Dedifferentiated amniotic fluid mesenchymal stem cell (primary cell): ENCODE data around the gene C16orf92.

Experiments
- DNase-seq: peaks from one replicate; pipeline ENCODE4 v3.0.0-alpha.2; 2016; ENCODE audit errors: extremely low spot score

Gene C16orf92

DNA sequence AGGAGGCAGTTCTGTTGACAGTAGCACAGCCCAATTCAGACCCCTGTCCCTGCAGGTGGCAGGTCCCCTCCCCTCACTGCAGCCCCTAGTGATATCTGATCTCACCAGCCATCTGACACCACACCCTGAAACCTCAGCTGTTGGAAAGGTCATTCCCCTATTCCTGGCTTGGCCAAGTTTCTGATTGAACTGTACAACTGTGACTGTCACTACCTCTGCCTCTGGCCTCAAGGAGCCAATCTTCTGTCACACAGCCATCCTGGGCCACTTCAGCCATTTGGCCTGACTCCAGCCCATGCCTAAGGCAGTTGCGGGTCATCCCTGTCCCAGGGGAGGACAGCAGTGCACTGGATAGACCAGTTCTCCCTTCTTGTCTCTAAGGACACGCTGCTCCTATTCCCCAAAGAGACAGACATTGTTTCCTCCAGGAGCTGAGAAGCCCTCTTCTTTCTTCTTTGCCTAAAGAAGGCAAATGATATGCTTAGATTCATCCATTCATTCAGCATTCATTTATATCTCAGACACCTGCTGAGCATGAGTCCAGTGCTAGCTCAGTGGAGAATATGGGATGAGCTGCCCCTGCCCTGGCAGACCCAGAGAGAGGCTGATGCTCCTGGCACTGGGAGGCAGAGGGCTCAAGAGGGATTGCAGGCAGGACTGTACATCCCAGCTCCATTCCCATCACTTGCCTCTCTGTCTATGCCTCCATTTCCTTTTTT lies 38.0 kb downstream of the C16orf92 start:
- DNase-seq: no peak

DNA sequence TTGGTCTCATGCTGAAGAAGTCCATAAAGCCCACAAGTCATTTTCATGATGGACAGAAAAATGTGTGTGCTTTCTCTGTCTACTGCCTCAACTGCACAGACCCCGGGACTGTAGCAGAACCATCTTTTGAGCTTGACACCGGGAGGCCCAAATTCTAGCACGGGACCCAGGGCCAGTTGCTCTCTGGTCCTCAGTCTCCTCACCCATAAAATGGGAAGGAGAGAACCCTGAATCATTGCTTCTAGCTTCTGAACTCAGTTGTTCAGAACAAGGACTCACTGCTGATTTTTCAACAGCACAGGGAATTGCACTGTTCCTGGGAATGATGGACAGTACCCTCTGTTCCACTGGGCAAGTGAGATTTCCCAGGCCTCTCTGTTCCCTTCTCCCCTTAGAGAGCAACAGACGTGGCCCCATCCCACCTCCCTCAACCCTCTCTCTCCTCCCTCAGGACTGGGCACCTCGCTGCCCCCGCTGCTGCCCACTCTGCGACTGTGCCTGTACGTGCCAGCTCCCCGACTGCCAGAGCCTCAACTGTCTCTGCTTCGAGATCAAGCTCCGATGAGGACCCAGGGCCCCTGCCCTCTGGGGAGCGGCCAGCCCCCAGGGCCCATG lies 40.4 kb downstream of the C16orf92 start:
- no peak for DNase-seq

DNA sequence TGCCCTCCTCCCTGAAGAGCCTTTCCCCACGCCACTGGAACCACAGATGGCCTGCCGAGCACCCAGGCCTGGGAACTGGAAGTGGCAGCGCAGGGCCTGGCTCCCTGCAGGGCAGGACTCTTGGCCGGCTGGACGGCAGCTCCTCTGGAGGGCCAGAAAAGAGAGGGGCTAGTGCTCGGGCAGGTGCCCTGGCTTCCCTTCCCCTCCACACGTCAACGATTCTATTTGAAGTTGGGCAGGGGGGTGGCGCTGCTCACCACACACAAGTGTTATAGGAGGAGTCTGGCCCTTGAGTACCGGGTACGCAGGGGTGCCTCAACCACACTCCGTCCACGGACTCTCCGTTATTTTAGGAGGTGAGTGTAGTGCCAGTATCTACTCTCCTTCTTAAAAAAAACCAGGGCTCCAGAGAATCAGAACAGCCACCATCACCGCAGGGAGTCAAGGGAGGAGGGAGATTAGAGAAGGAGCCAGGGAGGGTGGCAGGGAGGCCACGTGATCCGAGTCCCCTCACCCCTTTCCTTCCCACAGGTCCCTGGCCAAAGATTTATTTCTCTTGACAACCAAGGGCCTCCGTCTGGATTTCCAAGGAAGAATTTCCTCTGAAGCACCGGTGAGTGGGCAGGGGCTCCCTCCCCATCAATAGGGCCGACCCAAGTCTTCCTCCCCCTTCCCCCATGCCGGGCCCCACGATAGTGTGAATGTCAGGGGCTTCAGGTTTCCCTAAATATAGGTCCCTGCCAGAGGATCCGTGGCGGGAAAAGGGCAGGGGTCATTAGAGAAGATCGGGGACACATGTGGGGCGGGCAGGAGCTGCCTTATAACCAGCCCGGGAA lies 41.1 kb downstream of the C16orf92 start:
- DNase-seq: no peak

DNA sequence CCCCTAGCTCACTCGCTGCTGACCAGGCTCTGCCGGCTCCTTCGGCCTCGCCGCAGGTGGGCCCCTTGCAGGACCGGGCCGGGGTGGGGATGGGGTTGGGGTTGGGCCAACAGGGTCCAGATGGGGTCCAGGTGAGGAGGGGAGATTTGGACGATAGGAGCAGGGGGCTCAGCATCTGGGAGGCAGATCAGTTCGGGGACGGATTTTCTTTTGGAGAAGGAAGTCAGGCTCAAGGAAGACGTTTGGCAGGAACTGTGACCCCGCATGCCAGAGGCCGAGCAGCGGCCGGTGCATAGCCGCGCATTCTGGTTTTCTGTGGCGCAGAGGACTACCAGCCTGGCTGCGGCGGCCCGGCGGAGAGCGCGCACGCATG lies 41.7 kb downstream of the C16orf92 start:
- DNase-seq: no peak

DNA sequence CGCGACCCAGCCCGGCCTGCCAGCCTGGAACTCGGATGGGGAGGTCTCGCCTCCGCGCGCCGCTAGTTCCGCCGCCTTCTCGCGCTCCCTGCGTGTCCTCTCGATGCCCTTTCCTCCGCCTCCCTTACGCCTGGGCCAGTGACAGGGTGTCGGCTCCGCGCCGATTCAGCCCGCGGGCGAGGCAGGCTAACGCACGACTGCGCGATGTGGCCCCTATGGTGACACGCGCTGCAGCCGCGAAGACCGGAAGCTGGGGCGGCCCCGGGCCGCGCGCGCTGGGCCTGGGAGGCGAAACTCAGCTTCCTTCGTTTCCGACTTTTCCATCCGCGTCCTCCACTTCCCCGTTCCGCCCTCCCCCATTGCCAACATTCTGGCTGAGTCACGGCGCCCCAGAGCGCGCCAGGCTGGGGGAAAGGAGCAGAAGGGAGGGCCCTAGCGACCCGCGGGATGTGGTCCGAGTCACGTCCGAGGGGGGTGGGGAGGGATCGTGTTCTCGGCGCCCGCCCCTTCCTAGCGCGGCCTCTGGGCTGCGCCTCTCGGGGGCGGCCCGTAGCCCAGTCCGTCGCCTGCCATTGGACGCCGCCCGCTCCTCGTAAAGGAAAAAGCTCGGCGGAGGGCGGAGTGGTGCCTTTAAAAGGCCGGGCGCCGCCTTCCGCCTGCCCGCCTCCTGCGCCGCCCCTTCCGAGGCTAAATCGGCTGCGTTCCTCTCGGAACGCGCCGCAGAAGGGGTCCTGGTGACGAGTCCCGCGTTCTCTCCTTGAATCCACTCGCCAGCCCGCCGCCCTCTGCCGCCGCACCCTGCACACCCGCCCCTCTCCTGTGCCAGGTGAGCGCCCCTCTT lies 42.3 kb downstream of the C16orf92 start, which contains the start of gene ALDOA:
TSS of gene ALDOA (plus strand) at position 659 of the 841 bp plus-strand sequence. CDS start 1,138 bp downstream, outside the sequence.
- DNase-seq: peak; percentile 97

DNA sequence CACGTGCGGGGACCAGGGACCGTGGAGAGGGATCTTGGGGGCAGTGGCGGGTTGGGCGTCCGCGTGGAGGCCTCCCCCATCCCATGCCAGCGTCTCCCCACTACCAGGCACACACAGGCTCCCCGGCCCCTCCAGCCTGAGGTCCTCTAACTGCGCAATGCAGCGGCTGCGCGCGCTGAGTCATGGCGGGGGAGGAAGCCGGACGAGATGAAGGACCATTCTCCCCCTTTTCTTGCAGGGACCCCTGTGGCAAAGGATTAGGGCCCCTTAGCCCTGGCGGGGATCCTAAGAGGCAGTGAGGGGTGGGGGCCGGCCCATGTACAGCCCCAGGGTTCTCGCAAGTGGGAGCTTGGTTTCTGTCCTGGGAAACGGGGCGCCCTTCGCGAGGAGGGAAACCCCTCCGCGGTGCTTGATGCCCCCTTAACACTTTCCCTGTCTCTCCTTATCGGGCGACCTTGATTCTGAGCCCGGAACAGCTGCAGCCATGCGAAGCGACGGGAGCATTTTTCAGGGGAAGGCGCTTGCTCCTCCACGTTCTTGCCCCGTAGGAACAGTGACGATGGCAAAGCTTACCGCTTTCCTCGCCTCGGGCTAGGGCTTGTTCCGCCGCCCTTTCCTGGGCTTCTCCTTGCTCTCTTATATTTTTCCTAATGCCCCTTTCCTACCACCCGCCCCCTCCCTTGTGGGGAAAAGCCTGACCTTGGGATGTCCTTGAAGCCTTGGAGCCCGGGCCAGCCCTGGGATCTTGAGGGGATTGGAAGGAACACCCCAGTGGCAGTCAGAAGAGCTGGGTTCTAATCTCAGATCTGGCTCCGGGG lies 43.2 kb downstream of the C16orf92 start:
- DNase-seq: no peak

DNA sequence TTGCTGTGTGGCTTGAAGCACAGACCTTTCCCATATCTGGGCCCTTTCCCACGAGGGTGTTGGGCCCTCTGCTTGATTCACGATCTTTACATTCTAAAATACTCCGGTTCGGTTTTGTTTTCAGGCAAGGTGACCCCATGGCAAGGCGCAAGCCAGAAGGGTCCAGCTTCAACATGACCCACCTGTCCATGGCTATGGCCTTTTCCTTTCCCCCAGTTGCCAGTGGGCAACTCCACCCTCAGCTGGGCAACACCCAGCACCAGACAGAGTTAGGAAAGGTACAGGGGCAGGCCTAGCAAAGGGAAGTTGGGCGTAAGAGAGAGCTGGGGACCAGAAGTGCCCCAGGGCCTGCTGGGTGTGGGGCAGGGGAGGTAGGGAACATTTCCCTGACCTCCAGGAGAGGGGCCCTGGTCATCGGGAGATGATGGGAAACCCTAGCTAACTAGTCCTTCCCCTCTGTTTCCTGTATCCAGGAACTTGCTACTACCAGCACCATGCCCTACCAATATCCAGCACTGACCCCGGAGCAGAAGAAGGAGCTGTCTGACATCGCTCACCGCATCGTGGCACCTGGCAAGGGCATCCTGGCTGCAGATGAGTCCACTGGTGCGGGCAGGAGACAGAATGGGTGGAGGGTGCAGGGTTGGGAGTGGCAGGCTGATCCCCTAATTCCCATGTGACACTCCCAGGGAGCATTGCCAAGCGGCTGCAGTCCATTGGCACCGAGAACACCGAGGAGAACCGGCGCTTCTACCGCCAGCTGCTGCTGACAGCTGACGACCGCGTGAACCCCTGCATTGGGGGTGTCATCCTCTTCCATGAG lies 44.0 kb downstream of the C16orf92 start:
- DNase-seq: no peak

DNA sequence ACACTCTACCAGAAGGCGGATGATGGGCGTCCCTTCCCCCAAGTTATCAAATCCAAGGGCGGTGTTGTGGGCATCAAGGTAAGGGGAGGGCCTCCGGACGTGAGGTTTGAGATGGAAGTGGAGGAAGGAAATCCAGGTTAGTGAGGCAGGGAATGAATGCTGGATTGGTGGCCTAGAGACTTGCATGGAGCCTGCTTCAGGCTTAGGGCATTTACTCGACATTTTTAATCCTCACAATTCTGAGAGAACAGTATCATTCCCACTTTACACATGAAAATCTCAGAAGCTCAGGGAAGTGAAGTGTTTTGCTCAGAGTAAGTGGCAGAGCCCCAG lies 44.6 kb downstream of the C16orf92 start:
- DNase-seq: no peak

DNA sequence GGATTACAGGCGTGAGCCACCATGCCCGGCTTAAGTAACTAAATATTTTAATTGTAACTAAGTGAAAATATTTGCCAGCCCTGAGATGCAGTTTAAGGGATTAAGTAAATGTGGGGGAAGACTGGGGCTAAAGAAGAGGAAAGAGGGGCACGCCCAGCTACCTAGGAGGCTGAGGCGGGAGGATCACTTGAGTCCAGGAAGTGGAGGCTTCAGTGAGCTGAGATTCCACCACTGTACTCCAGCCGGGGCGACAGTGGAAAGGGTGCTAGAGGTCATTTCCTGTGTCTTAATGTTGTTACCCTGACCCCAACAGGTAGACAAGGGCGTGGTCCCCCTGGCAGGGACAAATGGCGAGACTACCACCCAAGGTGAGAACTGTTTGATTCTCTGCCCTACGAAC lies 45.3 kb downstream of the C16orf92 start:
- DNase-seq: no peak

DNA sequence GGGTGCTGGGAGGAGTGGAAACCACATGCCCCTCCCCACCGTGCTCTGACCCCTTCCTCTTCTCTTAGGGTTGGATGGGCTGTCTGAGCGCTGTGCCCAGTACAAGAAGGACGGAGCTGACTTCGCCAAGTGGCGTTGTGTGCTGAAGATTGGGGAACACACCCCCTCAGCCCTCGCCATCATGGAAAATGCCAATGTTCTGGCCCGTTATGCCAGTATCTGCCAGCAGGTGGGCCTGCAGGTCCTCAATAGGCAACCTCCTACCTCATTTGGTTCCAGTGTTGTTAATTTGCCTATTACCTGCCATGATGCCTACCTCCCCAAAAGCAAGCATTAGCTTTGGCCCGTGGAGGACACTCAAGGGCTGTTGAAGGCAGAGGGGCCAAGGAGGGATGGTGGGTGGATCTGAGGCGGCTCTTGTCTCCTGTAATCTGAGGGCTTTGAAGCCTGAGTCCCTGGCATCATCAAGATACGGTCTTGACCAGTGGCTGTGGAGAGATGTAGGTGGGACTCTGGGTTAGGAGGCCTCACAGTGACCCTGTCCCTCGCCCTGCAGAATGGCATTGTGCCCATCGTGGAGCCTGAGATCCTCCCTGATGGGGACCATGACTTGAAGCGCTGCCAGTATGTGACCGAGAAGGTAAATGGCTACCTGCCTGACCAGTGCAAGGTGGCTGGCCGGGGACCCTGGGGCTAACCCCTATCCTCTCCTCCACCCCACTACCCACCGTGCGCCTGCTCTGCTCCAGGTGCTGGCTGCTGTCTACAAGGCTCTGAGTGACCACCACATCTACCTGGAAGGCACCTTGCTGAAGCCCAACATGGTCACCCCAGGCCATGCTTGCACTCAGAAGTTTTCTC lies 46.0 kb downstream of the C16orf92 start:
- DNase-seq: no peak

DNA sequence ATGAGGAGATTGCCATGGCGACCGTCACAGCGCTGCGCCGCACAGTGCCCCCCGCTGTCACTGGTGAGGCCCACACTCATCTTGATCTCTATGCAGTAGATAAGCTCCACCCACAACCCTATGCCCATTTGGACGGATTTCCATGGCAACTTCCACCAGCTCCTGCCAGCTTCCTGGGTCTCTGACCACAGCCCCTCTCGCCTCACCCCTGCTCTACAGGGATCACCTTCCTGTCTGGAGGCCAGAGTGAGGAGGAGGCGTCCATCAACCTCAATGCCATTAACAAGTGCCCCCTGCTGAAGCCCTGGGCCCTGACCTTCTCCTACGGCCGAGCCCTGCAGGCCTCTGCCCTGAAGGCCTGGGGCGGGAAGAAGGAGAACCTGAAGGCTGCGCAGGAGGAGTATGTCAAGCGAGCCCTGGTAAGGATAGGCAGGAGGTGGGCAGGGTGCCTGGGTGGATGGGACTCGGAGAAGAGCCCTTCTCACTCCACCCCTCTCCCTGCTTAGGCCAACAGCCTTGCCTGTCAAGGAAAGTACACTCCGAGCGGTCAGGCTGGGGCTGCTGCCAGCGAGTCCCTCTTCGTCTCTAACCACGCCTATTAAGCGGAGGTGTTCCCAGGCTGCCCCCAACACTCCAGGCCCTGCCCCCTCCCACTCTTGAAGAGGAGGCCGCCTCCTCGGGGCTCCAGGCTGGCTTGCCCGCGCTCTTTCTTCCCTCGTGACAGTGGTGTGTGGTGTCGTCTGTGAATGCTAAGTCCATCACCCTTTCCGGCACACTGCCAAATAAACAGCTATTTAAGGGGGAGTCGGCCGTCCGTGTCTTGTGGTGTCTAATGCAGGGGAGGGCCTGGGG lies 46.8 kb downstream of the C16orf92 start:
- DNase-seq: no peak

DNA sequence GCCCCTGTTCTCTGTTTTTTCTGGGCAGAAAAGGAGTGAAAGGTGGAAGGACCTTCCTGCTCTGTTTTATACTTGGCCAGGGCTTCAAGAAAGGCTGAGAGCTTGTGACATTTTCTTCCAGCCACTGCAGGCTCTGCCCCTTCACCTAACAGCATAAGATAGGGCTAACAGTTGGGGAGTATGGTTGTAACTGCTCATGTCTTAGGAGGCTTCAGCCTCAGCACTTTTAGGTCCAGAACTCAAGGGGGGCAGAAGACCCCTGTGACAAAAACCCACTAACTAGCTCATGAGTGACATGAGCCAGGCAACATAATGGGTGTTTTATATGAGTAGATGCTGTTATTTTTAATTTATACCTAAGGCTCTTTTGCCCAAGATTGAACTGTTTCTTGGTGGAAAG lies 47.5 kb downstream of the C16orf92 start:
- DNase-seq: no peak
